GM12872 (cell line): ENCODE measurements around the gene CDC20B.

Experiments used
- CTCF ChIP-seq: IDR thresholded peaks from 3 replicates; pipeline ENCODE4 v1.5.1; 2011; ENCODE audit warnings: low read depth, mild to moderate bottlenecking, low read length, moderate library complexity; ENCODE audit not compliant: insufficient read depth

The CDC20B gene

GRCh38 chr5:55108661-55109060, 64.3 kb downstream of the CDC20B start:
- TF ChIP-seq CTCF = no peak

GRCh38 chr5:55104946-55105701, 67.9 kb downstream of the CDC20B start:
- no peak for TF ChIP-seq CTCF

GRCh38 chr5:55104036-55104772, 68.8 kb downstream of the CDC20B start:
- no peak for TF ChIP-seq CTCF

- no peak for TF ChIP-seq CTCF
These were observed 70.6 kb downstream of the CDC20B start, which contains the start of gene GZMA for GRCh38 chr5:55102348-55102747. Gene GZMA (plus strand): TSS chr5:55102646. CDS start chr5:55102683, 37 bp downstream.

GRCh38 chr5:55101556-55102276, 71.3 kb downstream of the CDC20B start:
- no peak for TF ChIP-seq CTCF

- no peak for TF ChIP-seq CTCF
These were observed 76.1 kb downstream of the CDC20B start for GRCh38 chr5:55096861-55097260.

GRCh38 chr5:55096182-55096581, 76.8 kb downstream of the CDC20B start:
- no peak for TF ChIP-seq CTCF
